ENCODE results near the gene APBB2. TPM values are rescaled to one million over a fixed set of nuclear protein-coding genes. Genes with fewer than 3 reads are reported as not detected.

Gene APBB2
- total RNA-seq, 3 donors from 2014 or later (not counting 1 experiment from before 2014, with no cell fraction given) = 0.38 to 0.48 TPM; not detected in 1

GRCh38 chr4:40856277-40856839 is 358.0 kb downstream of the APBB2 start:
- DNase-seq (no peak), ATAC-seq (no peak)
- H3K4me3 ChIP-seq (ENCODE audit: low read length) = peak overlapping the region; percentile 23
- Mint-ChIP-seq H3K27me3 (ENCODE audit: low read depth in 2 of 2) (peaks cover 22 to 33% of the 10 kb centered on the region in 2 donors), H3K4me3 (peak overlapping the region; percentile 43), H3K4me1 (peaks cover 14 to 16% of the 10 kb centered on the region in 2 donors), H3K27ac (no peak overlapping the region), H3K9me3 (no peaks in the 10 kb centered on the region), H3K36me3 (no peaks in the 10 kb centered on the region)
- H3K27me3 ChIP-seq (ENCODE audit: control insufficient read depth, insufficient read depth, low read length) = peaks cover 5% of the 10 kb centered on the region
- WGBS (ENCODE audit: insufficient coverage) = 28% methylated on average over 14 of the region's 16 CpGs
- H3K36me3 ChIP-seq (ENCODE audit: control insufficient read depth, insufficient read depth, low read length) = no peaks in the 10 kb centered on the region
- no peak for TF ChIP-seq CTCF (IDR thresholded peaks at IDR 0.05)
- peaks cover 6% of the 10 kb centered on the region for H3K4me1 ChIP-seq (ENCODE audit: control insufficient read depth, insufficient read depth, low read length)
- intact Hi-C loops (cut with micrococcal nuclease) = no loop called here
- H3K27ac ChIP-seq (ENCODE audit: low read length) = no peak overlapping the region
- no peaks in the 10 kb centered on the region for H3K9me3 ChIP-seq (ENCODE audit: control insufficient read depth, insufficient read depth, low read length)

- TF ChIP-seq CTCF (IDR thresholded peaks at IDR 0.05) = no peak
- no peak overlapping the region for H3K4me3 Mint-ChIP-seq
- H3K36me3 Mint-ChIP-seq = no peaks in the 10 kb centered on the region
- no peaks in the 10 kb centered on the region for H3K36me3 ChIP-seq (ENCODE audit: control insufficient read depth, insufficient read depth, low read length)
- DNase-seq = no peak
- H3K27ac Mint-ChIP-seq = no peak overlapping the region
- H3K27ac ChIP-seq (ENCODE audit: low read length) = no peak overlapping the region
- no peak for ATAC-seq
- H3K4me3 ChIP-seq (ENCODE audit: low read length) = no peak overlapping the region
- H3K9me3 Mint-ChIP-seq = no peaks in the 10 kb centered on the region
- peaks cover 7 to 8% of the 10 kb centered on the region in 2 donors for H3K27me3 Mint-ChIP-seq (ENCODE audit: low read depth in 2 of 2)
- intact Hi-C loops (cut with micrococcal nuclease) = no loop called here
- H3K9me3 ChIP-seq (ENCODE audit: control insufficient read depth, insufficient read depth, low read length) = no peaks in the 10 kb centered on the region
- 81% methylated on average over 4 of the region's 4 CpGs for WGBS (ENCODE audit: insufficient coverage)
- no peaks in the 10 kb centered on the region for H3K4me1 ChIP-seq (ENCODE audit: control insufficient read depth, insufficient read depth, low read length)
- no peaks in the 10 kb centered on the region for H3K27me3 ChIP-seq (ENCODE audit: control insufficient read depth, insufficient read depth, low read length)
- no peaks in the 10 kb centered on the region for H3K4me1 Mint-ChIP-seq
Measured at GRCh38 chr4:40850496-40850895, 363.8 kb downstream of the APBB2 start.

GRCh38 chr4:40848940-40849339 is 365.4 kb downstream of the APBB2 start:
- H3K27ac ChIP-seq (ENCODE audit: low read length) = no peak overlapping the region
- WGBS (ENCODE audit: insufficient coverage) = 94% methylated on average over 3 of the region's 3 CpGs

More at GRCh38 chr4:40848940-40849339, 365.4 kb downstream of the APBB2 start:
- TF ChIP-seq CTCF (IDR thresholded peaks at IDR 0.05) = no peak
- no peak overlapping the region for H3K27ac Mint-ChIP-seq
- ATAC-seq (no peak), DNase-seq (no peak)
- Histone ChIP-seq H3K4me1 (ENCODE audit: control insufficient read depth, insufficient read depth, low read length) (no peaks in the 10 kb centered on the region), H3K27me3 (ENCODE audit: control insufficient read depth, insufficient read depth, low read length) (no peaks in the 10 kb centered on the region), H3K4me3 (ENCODE audit: low read length) (no peak overlapping the region), H3K36me3 (ENCODE audit: control insufficient read depth, insufficient read depth, low read length) (no peaks in the 10 kb centered on the region), H3K9me3 (ENCODE audit: control insufficient read depth, insufficient read depth, low read length) (no peaks in the 10 kb centered on the region)
- intact Hi-C loops (cut with micrococcal nuclease) = no loop called here
- peaks cover 7% of the 10 kb centered on the region in 2 donors for H3K27me3 Mint-ChIP-seq (ENCODE audit: low read depth in 2 of 2)
- no peak overlapping the region for H3K4me3 Mint-ChIP-seq
- no peaks in the 10 kb centered on the region for H3K9me3 Mint-ChIP-seq
- H3K4me1 Mint-ChIP-seq = no peaks in the 10 kb centered on the region
- no peaks in the 10 kb centered on the region for H3K36me3 Mint-ChIP-seq

Measured in natural killer cell (primary cell).